Mesodermal cell (in vitro differentiated cells): ENCODE results near the gene NEURL2. TPM values are rescaled to one million over a fixed set of nuclear protein-coding genes. Genes with fewer than 3 reads are reported as not detected.
A peak's percentile ranks its signal among the peaks of the same experiment; 100 is the strongest.

ENCODE experiments used
- H3K27ac ChIP-seq: 2 replicates; pipeline ENCODE4 v1.7.0; 2013; ENCODE audit warnings: mild to moderate bottlenecking, low read depth, low read length, moderate library complexity; ENCODE audit not compliant: severe bottlenecking
- H3K36me3 ChIP-seq: 2 replicates; pipeline ENCODE4 v1.7.1; 2013; ENCODE audit warnings: mild to moderate bottlenecking, low read length, moderate library complexity; ENCODE audit not compliant: control insufficient read depth, insufficient read depth
- H3K4me1 ChIP-seq: one replicate; pipeline ENCODE4 v1.7.1; 2013; ENCODE audit warnings: mild to moderate bottlenecking, low read length; ENCODE audit not compliant: insufficient read depth, control insufficient read depth, poor library complexity, severe bottlenecking
- H3K4me3 ChIP-seq: 2 replicates; pipeline ENCODE4 v1.7.0; 2013; ENCODE audit warnings: low read length, control low read depth, mild to moderate bottlenecking; ENCODE audit not compliant: insufficient read depth, poor library complexity, severe bottlenecking; ENCODE audit errors: extremely low read depth
- H3K9me3 ChIP-seq: 2 replicates; pipeline ENCODE4 v1.7.1; 2013; ENCODE audit warnings: mild to moderate bottlenecking, low read length, moderate library complexity; ENCODE audit not compliant: control insufficient read depth
- WGBS, 2 experiments: methylation state at CpG; one replicate each; pipeline ENCODE4 v1.1.5; 2013; ENCODE audit warnings: missing lambda C conversion rate in 2 of 2; ENCODE audit not compliant: insufficient coverage in 2 of 2; 5-methylcytosine and 5-hydroxymethylcytosine counted together
- polyA plus RNA-seq, 2 experiments: library from polyadenylated mRNA; stranded (reverse); fragments of 50-300 nt; gene quantifications; one replicate each; pipeline ENCODE4 v1.2.3, GENCODE V29; 2013

Gene NEURL2
- polyA plus RNA-seq (2013, experiment 1 of 2): 1.7 TPM
- polyA plus RNA-seq (2013, experiment 2 of 2): 1.2 TPM

GRCh38 chr20:45890985-45891983, at the start of gene NEURL2, which contains the start of gene CTSA:
Gene NEURL2 (minus strand): TSS chr20:45891208. CDS start chr20:45890991, 217 bp downstream.
Gene CTSA (plus strand): TSS chr20:45891335. CDS start chr20:45891569, 234 bp downstream.
- H3K36me3 ChIP-seq: peaks cover 28% of the 10 kb centered on the region
- H3K4me3 ChIP-seq: peak within 1 kb of the TSS; percentile 66
- peak within 1 kb of the TSS; percentile 53 for H3K27ac ChIP-seq
- H3K4me1 ChIP-seq: no peaks in the 10 kb centered on the region
- no peaks in the 10 kb centered on the region for H3K9me3 ChIP-seq
- 1 to 2% methylated on average over 62 to 67 of the region's 78 CpGs for WGBS, 2 experiments

- Histone ChIP-seq H3K36me3 (peaks cover 86% of the 10 kb centered on the region), H3K4me3 (no peak overlapping the region), H3K4me1 (peaks cover 15% of the 10 kb centered on the region), H3K9me3 (no peaks in the 10 kb centered on the region), H3K27ac (no peak overlapping the region)
- 86 to 94% methylated on average over 12 to 13 of the region's 13 CpGs for WGBS, 2 experiments
These were observed 49.5 kb upstream of the NEURL2 start for GRCh38 chr20:45940469-45940868.

- Histone ChIP-seq H3K36me3 (peaks cover 82% of the 10 kb centered on the region), H3K4me1 (peaks cover 15% of the 10 kb centered on the region), H3K27ac (no peak overlapping the region), H3K9me3 (no peaks in the 10 kb centered on the region), H3K4me3 (no peak overlapping the region)
- WGBS, 2 experiments: 92 to 100% methylated on average over 1 to 2 of the region's 3 CpGs
These were observed 49.0 kb upstream of the NEURL2 start for GRCh38 chr20:45940053-45940452.

- H3K4me1 ChIP-seq: peaks cover 15% of the 10 kb centered on the region
- H3K27ac ChIP-seq: no peak overlapping the region
- peaks cover 71% of the 10 kb centered on the region for H3K36me3 ChIP-seq
- H3K9me3 ChIP-seq: no peaks in the 10 kb centered on the region
- 78 to 87% methylated on average over 3 to 9 of the region's 13 CpGs for WGBS, 2 experiments
- no peak overlapping the region for H3K4me3 ChIP-seq
These were observed 47.9 kb upstream of the NEURL2 start for GRCh38 chr20:45938727-45939438.

GRCh38 chr20:45937765-45938164, 46.8 kb upstream of the NEURL2 start:
- Histone ChIP-seq H3K36me3 (peaks cover 64% of the 10 kb centered on the region), H3K4me3 (no peak overlapping the region), H3K9me3 (no peaks in the 10 kb centered on the region), H3K4me1 (peaks cover 15% of the 10 kb centered on the region), H3K27ac (no peak overlapping the region)
- 100% methylated on average over 2 of the region's 2 CpGs for WGBS, 2 experiments

- Histone ChIP-seq H3K4me1 (peaks cover 15% of the 10 kb centered on the region), H3K27ac (peak overlapping the region; percentile 100), H3K9me3 (no peaks in the 10 kb centered on the region), H3K4me3 (peak overlapping the region; percentile 78), H3K36me3 (peaks cover 50% of the 10 kb centered on the region)
- 21 to 33% methylated on average over 16 to 20 of the region's 21 CpGs for WGBS, 2 experiments
These were observed 44.5 kb upstream of the NEURL2 start for GRCh38 chr20:45935416-45936046.

GRCh38 chr20:45934586-45935415, 43.8 kb upstream of the NEURL2 start, which contains the start of gene PCIF1:
Gene PCIF1 (plus strand): TSS chr20:45934683. CDS start chr20:45939000, 4,317 bp downstream.
- WGBS, 2 experiments: 0 to 1% methylated on average over 63 to 79 of the region's 102 CpGs
- H3K4me1 ChIP-seq: peaks cover 15% of the 10 kb centered on the region

GRCh38 chr20:45934046-45934585, 43.1 kb upstream of the NEURL2 start:
- H3K27ac ChIP-seq: peak overlapping the region; percentile 100
- WGBS, 2 experiments: 0 to 1% methylated on average over 14 to 24 of the region's 34 CpGs
- peaks cover 36% of the 10 kb centered on the region for H3K36me3 ChIP-seq
- peak overlapping the region; percentile 78 for H3K4me3 ChIP-seq
- H3K9me3 ChIP-seq: no peaks in the 10 kb centered on the region
- peaks cover 15% of the 10 kb centered on the region for H3K4me1 ChIP-seq

More at GRCh38 chr20:45934586-45935415, 43.8 kb upstream of the NEURL2 start, which contains the start of gene PCIF1:
- H3K4me3 ChIP-seq: peak within 1 kb of the TSS; percentile 78
- H3K9me3 ChIP-seq: no peaks in the 10 kb centered on the region
- peaks cover 43% of the 10 kb centered on the region for H3K36me3 ChIP-seq
- H3K27ac ChIP-seq: peak within 1 kb of the TSS; percentile 100

GRCh38 chr20:45933266-45934045, 42.4 kb upstream of the NEURL2 start:
- no peaks in the 10 kb centered on the region for H3K9me3 ChIP-seq
- 23 to 27% methylated on average over 15 to 18 of the region's 22 CpGs for WGBS, 2 experiments
- peak overlapping the region; percentile 78 for H3K4me3 ChIP-seq
- H3K36me3 ChIP-seq: peaks cover 29% of the 10 kb centered on the region
- H3K27ac ChIP-seq: peak overlapping the region; percentile 100
- peaks cover 12% of the 10 kb centered on the region for H3K4me1 ChIP-seq
